GM12875 (cell line): ENCODE measurements around the gene PRSS21.

Experiments
- H3K4me3 ChIP-seq: one replicate; pipeline ENCODE4 v1.5.1; 2011; ENCODE audit warnings: low read depth, low read length, control low read depth
- CTCF ChIP-seq: IDR thresholded peaks from 2 replicates; pipeline ENCODE4 v1.5.1; 2011; ENCODE audit warnings: low read depth, mild to moderate bottlenecking, control low read depth, inconsistent platforms, low read length, moderate library complexity, borderline replicate concordance; ENCODE audit not compliant: insufficient read depth

The PRSS21 gene

DNA sequence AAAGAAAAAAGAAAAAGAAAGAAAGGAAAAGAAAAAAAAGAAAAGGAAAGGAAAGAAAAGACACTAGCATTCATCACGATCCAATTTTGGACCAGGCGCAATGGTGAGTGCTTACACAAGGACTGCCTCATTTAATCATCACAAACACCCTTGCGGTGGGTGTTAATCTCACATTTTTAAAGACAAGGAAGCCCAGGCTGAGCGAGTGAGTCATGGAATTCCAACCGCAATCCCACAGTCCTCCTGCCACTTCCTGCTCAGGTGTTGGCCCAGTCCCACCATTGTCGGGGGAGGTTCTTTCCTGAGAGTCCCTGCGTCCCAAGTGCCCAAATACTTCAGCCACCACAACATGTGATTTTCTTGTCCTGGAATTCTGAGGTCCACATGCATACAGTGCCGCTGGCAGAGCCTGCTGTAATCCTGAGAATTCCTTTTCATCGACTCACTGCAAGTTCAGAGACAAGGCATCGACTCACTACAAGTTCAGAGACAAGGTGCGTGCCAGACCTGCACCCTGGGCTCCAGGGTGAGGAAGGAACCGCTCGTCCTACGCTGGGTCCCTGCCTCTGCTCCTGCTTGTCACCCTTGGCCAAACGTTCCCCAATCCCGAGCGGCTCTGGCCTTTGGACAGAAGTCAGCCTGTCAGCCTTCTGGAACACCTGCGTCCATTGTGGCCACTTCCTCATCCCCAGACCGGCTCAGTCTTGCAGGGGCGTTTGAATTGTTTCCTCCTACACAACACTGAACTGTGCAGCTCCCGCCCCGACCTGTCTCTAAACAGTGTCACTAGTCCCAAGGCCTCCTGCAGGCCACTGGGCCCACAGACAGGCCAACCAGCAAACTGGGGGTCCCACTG, 18.8 kb downstream of the PRSS21 start:
- no peak for TF ChIP-seq CTCF
- H3K4me3 ChIP-seq = no peak overlapping the region

DNA sequence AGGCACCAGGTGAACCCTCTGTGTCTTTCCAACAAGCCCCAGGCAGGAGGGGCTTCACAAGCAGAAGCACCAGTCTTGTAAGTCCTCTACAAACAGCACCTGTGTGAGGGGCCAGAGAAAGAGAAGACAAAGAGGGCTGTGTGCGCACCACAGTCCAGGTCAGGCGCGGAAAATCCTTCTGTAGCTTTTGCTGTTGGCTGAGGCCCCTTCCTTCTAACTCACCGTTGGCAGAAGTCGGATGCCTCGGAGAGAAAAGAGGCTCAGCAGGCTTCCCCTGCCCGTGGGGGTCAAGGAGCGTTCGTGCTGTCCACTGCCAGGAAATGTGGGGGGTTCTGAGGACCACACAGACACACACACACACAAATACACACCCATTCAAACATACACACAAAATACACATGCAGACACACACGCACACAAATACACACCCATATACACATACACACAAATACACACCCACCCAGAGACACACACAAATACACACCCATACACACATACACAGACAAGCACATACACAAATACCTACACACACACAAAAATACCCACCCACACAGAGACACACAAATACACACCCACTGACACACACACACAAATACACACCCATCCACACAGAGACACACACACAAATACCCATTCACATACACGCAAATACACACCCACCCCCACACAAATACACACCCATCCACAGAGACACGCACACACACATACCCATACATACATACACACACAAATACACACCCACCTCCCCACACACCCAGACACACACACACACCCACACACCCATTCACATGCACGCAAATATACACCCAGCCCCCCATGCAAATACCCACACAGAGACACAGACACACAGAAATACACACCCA, 19.8 kb downstream of the PRSS21 start:
- no peak overlapping the region for H3K4me3 ChIP-seq
- TF ChIP-seq CTCF = no peak

GRCh38 chr16:2838928-2839327, 21.9 kb downstream of the PRSS21 start:
- no peak overlapping the region for H3K4me3 ChIP-seq
- TF ChIP-seq CTCF = peak; percentile 75

DNA sequence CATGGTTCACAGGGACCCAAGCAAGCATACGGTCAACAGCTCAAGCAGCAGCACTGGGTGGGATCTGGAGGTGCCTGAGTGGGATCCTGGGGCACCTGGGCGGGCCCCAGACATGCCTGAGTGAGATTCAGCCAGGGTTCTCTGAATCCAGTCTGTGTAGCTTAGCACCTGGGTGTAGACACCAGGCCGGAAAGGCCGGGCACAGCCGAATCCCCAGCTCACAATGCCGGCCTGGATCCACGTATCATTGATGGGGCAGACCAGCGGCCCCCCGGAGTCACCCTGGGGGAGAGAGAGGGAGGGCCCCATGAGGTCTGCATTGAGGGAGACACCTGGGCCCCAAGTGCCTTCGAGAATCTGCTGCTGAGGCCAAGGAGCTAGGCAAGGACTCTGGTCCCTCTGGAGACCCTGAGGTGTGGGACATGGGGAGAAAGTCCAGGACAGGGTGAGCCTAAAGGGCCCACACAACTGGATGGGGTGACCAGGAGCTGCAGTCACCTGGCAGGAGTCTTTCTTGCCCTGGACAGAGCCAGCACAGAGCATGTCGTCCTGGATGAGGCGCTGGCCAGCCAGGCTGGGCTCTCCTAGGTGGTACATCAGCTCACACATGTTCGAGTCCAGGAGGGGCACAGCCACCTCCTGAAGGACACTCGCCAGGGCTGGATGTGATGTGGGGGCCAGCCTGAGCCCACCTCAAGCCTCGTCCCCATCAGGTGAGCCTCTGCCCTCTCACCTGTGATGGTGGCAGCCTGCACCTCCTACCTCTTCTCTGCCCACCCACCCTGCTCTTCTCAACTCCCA, 22.8 kb downstream of the PRSS21 start:
- TF ChIP-seq CTCF = no peak
- no peak overlapping the region for H3K4me3 ChIP-seq

DNA sequence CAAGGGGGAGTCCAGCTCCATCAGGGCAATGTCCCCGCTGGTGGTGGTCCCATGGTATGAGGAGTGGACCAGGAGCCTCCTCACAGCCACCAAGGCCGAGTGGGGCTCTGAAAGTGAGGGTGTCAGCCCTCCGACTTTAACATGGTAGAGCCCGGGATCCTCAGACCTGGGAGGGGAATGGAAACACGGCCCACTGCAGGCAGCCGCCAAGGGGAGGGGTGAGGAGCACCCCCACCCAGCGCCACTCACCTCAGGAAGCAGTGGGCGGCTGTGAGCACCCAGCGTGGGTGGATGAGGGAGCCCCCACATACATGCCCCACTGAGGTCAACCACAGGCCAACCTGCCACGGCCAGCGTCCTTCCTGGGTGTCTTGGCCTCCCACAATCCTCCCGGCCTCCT, 23.9 kb downstream of the PRSS21 start:
- H3K4me3 ChIP-seq = no peak overlapping the region
- no peak for TF ChIP-seq CTCF

DNA sequence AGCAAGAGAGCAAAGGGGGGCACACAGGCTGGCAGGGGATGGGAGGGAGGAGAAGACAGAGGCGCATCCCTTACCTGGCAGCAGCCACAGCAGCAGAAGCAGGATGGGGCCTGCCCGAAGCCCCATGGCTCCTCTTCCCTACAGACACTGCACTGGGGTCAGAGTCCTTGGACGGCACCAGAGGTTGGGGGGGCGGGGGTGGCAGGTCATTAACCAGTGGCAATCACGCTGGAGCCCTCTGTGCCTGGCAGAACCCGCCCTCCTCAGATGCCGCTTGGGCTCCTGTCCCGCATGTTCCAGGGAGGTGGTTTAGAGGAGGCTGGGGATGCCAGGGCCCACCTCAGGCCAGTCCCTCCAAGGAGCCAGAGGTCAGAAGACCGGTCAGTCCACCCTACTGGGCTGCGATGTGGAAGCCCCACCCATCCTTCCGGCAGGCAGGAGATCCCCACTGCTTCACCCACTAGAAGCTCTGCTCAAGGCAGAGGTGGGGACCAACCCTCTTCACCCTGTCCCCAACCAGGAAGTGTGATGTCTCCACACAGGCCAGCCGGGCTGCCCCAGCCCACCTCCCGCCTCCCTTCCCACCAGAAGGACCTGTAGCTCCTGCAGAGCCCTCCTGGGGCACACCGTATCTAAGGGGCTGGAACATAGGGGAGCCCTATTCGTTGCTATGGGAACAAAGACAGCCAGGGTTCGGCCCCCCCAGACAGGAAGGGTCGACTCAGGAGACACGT, 24.7 kb downstream of the PRSS21 start:
- peak overlapping the region; percentile 26 for H3K4me3 ChIP-seq
- TF ChIP-seq CTCF = no peak
